ENCODE measurements around the gene TMEM100.

GRCh38 chr17:55687037-55687436 is 35.6 kb downstream of the TMEM100 start:
- TF ChIP-seq EZH2 (IDR thresholded peaks at IDR 0.05; ENCODE audit: low read length, missing control alignments), result no peak
- no peak for TF ChIP-seq CTCF (conservative IDR thresholded peaks at IDR 0.05 in 1 of 2, IDR thresholded peaks at IDR 0.05 in 1 of 2; ENCODE audit: low read depth in 1 of 2, low read length in 2 of 2)
